ENCODE measurements around the gene RPL10.
"Not testable (repeated sequence)": the region's sequence is repeated elsewhere in the genome, so short reads cannot be mapped to it uniquely, and the experiment has no call there.

Gene RPL10

DNA sequence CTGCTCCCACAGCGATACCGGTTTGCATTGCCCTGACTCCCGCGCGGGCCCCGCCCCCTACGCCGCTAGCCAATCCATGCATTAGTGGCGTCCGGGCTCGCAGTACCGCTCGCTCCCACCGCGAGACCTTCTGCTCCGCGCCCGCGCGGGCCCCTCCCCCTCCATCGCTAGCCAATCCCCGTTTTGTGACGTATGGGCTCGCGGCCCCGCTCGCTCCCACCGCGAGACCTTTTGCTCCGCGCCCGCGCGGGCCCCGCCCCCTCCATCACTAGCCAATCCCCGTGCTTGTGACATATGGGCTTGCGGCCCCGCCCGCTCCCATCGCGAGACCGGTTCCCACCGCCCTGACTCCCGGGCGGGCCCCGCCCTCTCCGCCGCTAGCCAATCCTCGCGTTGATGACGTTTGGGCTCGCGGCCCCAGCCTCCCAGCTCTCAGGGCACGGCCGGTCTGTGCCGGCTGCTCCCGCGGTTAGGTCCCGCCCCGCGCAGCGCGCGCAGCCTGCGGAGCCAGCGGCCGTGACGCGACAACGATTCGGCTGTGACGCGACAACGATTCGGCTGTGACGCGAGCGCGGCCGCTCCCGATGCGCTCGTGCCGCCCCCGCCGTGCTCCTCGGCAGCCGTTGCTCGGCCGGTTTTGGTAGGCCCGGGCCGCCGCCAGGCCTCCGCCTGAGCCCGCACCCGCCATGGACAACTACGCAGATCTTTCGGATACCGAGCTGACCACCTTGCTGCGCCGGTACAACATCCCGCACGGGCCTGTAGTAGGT, 19.2 kb upstream of the RPL10 start, which contains the start of gene EMD:
Gene EMD (plus strand): TSS at position 497 of the 770 bp plus-strand sequence. CDS start 190 bp downstream, at position 687.
- DNase-seq = peak; percentile 86 to 100 (median 99)

DNA sequence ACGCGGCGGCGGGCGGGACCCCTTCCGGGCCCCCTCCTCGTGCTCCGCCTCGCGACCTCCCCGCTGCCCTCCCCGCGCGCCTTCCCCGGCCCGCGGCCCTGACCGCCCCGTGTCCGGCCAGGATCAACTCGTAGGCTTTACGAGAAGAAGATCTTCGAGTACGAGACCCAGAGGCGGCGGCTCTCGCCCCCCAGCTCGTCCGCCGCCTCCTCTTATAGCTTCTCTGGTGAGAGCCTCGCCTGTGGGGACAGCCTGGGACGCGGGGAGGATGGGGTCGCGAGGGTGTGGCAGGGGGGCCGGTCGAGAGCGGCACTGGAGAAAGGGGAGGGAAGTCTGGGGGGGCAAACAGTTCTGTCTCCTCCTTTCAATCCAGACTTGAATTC, 18.6 kb upstream of the RPL10 start:
- DNase-seq = no peak

DNA sequence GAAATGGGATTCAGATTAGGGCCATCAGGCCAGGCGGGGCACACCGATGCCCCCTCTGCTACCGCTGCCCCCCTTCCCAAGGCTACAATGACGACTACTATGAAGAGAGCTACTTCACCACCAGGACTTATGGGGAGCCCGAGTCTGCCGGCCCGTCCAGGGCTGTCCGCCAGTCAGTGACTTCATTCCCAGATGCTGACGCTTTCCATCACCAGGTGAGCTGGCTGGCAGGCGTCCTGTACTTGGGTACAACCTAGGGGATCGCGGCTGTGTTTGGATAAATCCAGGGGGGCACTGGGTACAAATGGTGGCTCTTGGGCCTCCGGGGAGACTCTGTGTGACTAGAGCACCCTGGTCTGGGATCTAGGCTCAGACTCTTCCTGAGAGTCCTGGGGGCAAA, 18.0 kb upstream of the RPL10 start:
- DNase-seq = no peak

DNA sequence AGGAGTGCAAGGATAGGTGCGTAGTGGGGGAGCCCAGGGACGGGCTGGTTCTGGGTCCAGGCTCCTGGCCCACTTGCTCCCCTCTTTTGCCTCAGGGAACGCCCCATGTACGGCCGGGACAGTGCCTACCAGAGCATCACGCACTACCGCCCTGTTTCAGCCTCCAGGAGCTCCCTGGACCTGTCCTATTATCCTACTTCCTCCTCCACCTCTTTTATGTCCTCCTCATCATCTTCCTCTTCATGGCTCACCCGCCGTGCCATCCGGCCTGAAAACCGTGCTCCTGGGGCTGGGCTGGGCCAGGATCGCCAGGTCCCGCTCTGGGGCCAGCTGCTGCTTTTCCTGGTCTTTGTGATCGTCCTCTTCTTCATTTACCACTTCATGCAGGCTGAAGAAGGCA, 17.4 kb upstream of the RPL10 start:
- no peak for DNase-seq

- DNase-seq = no peak
Measured at GRCh38 chrX:154381271-154381670, 16.9 kb upstream of the RPL10 start.

DNA sequence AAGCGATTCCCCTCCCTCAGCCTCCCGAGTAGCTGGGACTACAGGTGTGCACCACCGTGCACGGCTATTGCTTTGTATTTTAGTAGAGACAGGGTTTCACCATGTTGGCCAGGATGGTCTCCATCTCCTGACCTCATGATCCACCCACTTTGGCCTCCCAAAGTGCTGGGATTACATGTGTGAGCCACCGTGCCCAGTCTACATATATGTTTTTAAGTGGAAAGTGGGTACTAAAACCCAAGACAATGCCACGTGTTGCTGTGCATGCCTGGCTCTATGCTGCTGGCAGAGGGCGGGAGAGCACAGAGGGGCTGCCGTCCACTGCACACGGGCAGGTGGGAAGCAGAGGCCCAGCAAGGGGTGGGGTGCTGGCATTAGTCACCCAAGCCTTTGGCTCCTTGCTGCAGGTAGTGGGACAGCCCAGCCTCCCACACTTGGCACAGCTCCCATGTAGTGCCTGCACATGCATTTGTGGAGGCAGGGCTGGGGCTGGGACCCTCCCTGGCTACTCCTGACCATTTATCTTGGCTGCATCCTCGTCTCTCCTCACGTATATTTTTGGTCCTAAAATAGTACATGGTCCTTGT, 15.6 kb upstream of the RPL10 start:
- no peak for DNase-seq

DNA sequence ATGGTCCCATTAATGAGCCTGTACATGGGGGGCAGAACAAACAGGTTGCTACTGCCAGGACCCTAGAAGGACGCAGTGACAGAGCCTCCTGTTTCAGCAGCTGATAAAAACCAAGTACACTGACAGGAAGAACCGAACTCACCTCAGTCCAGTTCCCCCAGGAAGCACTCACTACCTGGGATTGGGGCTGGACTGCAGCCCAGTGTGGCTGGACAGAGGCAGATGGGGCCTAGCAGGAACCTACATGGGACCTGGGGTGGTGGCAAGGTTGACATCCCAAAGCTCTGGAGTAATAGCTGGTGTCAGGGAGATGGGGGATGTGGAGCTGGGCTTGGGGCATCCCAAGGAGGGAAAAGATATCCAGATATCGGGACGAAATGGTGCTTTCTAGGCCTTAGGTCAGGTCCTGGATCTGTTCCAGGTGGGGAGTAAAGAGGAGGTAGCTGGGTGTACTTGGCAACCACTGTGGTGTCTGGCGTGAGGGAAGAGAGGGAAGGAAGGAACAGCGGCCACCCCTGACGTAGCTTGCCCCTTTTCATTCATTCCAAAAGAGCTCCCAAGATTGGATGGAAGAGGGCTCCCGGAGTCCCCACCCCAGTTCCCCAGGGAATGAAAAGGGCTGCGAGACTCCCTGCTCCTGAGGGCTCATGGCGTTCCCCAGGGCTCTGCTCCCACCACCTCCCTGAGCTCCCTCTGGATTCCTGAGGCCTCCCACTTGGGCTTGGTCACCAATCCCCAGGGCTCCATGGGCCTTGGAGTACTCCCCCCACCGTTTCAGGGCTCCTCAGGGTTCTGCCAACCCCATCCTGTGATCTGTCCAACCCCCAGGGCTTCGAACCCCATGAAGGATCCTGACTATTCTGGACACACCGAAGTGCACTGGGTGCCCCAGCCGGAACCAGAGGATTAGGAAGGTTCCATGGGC, 14.6 kb upstream of the RPL10 start:
- no peak for DNase-seq

DNA sequence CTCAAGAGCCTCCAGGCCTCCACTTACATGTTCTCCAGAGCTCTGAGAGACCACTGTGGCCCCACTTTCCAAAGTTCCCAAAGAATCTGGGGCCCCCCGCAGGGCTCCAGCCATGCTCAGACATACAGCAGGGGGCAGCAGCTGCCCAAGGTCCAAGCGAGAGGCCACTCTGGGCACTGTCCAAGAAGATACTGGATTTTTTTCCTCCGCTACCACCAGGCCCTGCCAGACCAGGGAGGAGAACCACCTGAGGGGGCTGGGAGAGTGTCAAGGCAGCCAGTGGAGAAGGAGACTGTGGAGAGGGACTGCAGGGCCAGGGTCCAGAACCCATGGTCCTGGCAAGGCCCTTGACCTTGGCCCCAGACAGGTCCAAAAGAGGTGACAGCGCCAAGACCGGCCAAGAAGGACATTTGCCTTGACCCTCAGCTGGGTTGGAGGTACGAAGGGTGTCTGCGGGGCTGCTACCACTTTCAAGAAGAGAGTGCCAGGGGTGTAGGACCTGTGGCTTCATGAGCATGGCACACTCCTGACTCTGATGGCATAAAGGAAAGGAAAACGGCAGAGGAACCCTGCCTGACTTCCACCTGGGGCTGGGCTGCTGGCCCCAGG, 13.8 kb upstream of the RPL10 start:
- DNase-seq = no peak

GRCh38 chrX:154388094-154388493, 10.1 kb upstream of the RPL10 start:
- DNase-seq = not testable (repeated sequence)

DNA sequence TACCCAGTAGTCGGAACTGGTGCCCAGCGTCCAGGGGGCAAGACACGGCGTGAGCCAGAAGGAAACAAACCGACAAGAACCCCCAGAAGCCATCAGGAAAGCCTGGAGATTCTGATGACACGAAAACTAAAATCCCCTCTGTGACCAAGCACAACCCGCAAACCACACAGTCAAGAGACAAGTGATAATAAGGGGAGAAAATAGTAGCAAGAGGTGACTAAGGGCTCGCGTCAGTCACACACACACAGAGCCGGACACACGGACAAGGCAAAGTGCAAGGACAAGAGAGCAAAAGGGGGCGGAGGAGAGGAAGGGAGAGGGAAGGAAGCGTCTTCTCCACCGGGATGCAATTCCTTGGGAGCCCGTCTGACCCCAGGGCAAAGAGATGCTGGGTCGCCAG, 9.5 kb upstream of the RPL10 start:
- DNase-seq = not testable (repeated sequence)

GRCh38 chrX:154389812-154390747, 8.1 kb upstream of the RPL10 start:
- DNase-seq = not testable (repeated sequence)

- DNase-seq = not testable (repeated sequence)
Measured at GRCh38 chrX:154396363-154396762, 1.8 kb upstream of the RPL10 start.

GRCh38 chrX:154396973-154397887, 947 bp upstream of the RPL10 start:
- peak in 1 of 4 experiments; percentile 50 for DNase-seq

DNA sequence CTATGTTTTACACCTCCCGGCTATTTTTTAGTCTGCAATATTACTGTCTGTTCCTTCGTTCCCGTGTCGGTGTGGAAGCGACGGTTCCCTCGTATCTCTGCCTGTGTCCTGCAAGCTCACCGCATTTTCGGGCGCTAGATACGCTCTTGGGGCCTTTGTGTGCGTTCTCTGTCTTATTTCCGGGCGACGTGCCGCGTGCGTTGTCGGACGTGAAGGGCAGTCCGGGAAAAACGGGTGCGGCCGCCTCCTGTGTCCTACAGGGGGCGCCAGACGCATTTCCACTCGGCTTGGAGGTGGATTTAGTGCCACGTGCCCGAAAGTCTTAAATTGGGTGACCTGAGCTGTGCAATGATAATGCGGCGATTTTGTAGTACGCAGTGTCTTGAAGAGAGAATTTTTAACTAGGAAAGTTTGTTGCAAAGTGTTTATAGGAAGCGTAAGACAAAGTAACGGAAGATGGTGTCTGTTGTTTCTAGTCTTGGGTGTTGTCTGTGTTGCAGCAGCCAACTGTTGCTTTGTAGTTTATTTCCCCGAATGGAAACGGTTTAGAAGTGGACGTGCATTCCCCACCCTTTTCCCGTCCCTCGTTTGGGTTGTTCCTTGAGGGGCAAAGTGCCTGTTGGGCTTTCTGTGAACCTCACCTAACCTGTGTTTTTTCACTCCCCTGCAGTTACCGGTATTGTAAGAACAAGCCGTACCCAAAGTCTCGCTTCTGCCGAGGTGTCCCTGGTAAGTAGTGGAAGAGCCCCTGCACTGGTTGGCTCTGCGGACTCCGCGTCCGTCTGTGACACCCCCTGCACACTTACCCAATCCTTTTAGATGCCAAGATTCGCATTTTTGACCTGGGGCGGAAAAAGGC, 720 bp downstream of the RPL10 start:
- DNase-seq = peak; percentile 44 to 76 (median 66)

GRCh38 chrX:154399527-154400368, 1.6 kb downstream of the RPL10 start:
- no peak for DNase-seq

- not testable (repeated sequence) for DNase-seq
Measured at GRCh38 chrX:154400369-154400817, 2.2 kb downstream of the RPL10 start.

DNA sequence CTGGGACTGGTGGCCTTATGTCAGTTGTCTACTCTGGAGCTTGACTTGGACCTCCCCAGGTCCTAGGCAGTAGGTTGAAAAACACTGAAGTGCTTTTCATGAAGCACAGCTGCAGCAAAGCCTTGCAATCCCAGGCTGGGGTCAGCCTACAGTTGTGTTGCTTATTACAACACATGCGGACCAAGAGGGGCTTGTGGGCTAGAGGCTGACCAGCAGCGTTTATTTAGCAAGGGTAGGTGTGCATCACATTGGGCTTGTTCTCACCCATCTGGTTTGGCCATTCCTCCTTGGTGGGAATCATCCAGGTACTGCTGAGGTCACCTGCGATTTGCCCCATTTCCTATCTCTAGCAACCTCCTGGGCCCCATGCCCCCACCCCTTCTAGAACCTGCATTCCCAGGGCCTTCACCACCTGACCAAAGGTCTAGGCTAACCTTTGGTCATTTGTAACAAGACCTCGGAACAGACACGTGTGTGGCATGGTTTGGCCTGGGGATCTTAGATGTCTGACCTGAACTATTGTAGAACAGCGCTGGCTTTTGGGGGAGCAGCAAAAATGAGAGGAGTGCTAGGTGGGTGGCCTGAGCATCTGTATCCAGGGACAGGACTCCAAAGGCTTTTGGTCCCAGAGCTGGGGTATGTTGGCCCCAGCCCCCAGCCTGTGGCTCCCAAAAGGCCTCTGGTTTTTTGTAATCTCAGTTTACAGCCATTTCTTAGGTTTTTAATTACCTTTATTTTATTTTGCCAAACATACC, 3.0 kb downstream of the RPL10 start:
- no peak for DNase-seq

Data from activated naive CD4-positive, alpha-beta T cell (primary cell).